PFSK-1 (cell line): ENCODE measurements around the gene TACC3.
A peak's percentile ranks its signal among the peaks of the same experiment; 100 is the strongest.

ENCODE experiments used
- FOXP2 ChIP-seq: optimal IDR thresholded peaks from 2 replicates; pipeline ENCODE3; 2011; ENCODE audit warnings: borderline replicate concordance, control low read depth, inconsistent platforms; ENCODE audit not compliant: insufficient read depth; ENCODE audit errors: extremely low read length, extremely low read depth
- POLR2AphosphoS5 ChIP-seq: IDR thresholded peaks from 2 replicates; pipeline ENCODE4 v1.6.1; 2012; ENCODE audit warnings: low read depth, mild to moderate bottlenecking, control low read depth, low read length, moderate library complexity
- SIN3A ChIP-seq: IDR thresholded peaks from 2 replicates; pipeline ENCODE4 v1.6.1; 2012; ENCODE audit warnings: mild to moderate bottlenecking, low read length, moderate library complexity, borderline replicate concordance; ENCODE audit not compliant: insufficient read depth
- TAF1 ChIP-seq: IDR thresholded peaks from 2 replicates; pipeline ENCODE4 v1.6.1; 2012; ENCODE audit warnings: low read length, control low read depth, borderline replicate concordance; ENCODE audit not compliant: insufficient read depth
- TF ChIP-seq, protein P1 (sequence below), 2 experiments: IDR thresholded peaks; 2 replicates each; pipeline versions ENCODE4 v1.6.1 to v1.8.0; 2011 to 2012; ENCODE audit warnings: low read depth in 2 of 2, low read length in 2 of 2, control low read depth in 1 of 2, inconsistent platforms in 1 of 2, mild to moderate bottlenecking in 1 of 2, moderate library complexity in 1 of 2; ENCODE audit not compliant: insufficient read depth in 1 of 2

TACC3 gene

DNA sequence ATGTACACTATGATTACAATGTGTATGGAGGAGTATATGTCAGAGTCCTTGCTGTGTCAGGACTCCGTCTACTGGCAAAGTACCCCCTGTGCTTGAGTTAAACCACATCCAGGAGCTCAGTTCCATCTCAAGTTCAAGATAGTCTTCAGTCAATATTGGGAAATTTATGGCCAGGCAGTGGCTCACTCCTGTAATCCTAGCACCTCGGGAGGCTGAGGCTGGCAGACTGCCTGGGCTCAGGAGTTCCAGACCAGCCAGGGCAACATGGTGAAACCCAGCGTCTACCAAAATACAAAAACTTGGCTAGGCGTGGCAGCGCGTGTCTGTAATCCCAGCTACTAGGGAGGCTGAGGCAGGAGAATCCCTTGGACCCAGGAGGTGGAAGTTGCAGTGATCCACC is 15.0 kb upstream of the TACC3 start:
- no peak for TF ChIP-seq SIN3A
- no peak for TF ChIP-seq TAF1
- TF ChIP-seq, protein P1, sequence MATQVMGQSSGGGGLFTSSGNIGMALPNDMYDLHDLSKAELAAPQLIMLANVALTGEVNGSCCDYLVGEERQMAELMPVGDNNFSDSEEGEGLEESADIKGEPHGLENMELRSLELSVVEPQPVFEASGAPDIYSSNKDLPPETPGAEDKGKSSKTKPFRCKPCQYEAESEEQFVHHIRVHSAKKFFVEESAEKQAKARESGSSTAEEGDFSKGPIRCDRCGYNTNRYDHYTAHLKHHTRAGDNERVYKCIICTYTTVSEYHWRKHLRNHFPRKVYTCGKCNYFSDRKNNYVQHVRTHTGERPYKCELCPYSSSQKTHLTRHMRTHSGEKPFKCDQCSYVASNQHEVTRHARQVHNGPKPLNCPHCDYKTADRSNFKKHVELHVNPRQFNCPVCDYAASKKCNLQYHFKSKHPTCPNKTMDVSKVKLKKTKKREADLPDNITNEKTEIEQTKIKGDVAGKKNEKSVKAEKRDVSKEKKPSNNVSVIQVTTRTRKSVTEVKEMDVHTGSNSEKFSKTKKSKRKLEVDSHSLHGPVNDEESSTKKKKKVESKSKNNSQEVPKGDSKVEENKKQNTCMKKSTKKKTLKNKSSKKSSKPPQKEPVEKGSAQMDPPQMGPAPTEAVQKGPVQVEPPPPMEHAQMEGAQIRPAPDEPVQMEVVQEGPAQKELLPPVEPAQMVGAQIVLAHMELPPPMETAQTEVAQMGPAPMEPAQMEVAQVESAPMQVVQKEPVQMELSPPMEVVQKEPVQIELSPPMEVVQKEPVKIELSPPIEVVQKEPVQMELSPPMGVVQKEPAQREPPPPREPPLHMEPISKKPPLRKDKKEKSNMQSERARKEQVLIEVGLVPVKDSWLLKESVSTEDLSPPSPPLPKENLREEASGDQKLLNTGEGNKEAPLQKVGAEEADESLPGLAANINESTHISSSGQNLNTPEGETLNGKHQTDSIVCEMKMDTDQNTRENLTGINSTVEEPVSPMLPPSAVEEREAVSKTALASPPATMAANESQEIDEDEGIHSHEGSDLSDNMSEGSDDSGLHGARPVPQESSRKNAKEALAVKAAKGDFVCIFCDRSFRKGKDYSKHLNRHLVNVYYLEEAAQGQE (IDR thresholded peaks at IDR 0.05; ENCODE audit: insufficient read depth in 1 of 2, low read depth in 2 of 2, low read length in 2 of 2), result no peak
- TF ChIP-seq FOXP2, result no peak
- TF ChIP-seq POLR2AphosphoS5, result no peak

DNA sequence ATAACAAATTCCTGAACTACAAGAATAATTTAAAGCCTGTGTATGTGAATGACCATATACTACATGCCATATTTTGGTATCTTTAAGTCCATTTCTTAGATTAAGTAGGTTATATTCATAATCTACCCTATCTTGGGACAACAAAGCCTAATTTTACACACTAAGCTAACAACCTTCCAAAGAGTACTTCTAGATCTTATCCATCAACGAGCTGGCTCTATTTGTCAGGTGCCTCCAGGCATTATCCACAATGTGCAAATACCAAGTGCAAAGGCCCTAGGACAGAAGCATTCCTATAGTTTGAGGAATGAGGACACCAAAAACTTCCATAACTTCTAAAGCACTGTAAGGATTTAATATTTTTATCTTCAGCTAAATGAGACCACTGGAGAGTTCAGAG is 12.7 kb upstream of the TACC3 start:
- TF ChIP-seq POLR2AphosphoS5 (0 out of 2 replicates have a peak, but pooled peaks have one; percentile 32), SIN3A (no peak)

DNA sequence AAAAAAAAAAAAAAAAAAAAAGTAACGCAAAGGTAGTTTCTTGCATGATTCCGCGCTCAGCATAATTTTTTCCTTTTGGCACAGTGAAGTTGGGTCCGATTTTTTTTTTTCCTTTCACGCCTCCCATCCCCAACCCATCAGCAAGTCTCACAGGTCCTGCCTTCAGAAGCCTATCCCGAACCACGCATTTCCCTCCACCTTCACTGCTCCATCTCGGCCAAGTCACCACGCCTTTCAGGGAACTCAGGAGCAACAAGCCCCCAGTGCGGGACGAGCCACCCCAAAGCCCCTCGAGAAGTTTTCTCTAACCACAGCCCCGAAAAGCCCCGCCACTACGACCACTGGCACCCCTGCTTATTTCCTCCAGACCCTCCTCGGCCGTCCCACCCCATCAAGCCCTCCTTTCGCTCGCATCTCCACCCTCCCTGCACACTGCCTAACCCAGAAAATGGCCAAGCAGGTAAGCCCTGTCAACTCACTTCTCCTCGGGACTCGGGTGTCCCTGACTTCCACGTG is 10.2 kb upstream of the TACC3 start:
- TF ChIP-seq POLR2AphosphoS5 (no peak), SIN3A (no peak)

DNA sequence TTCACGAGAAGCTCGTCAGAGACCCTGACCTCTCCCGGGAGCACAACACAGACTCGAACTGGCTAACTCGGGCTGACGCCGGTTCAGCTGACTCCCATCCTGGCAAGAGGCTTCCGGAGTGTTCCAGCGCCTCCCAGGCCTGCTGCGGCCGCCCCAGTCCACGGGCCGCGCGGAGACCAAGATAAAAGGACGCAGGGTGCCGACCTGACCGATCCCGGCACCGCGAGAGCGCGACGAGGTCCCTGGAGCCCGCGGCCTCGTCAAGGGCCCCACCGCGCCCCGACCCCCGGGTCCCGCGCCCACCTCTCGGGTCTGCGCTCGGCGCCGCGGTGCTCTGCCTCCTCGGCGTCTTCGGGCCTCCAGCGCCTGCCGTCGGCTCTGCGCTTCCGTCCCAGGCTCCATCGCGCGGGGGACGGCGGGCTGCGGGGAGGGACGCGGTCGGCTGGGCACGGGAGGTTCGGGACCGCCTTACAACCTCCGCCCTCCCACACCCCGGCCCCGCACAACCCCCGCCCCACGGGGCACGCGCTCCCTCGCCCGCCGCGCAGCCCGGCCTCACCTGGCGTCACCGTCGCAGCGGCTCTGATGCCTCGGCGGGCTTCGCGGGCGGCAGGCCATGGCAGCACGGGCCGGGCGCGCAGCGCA is 9.6 kb upstream of the TACC3 start:
- TF ChIP-seq POLR2AphosphoS5 (no peak), SIN3A (peak; percentile 60; the same call in 1 of the 2 replicates)

DNA sequence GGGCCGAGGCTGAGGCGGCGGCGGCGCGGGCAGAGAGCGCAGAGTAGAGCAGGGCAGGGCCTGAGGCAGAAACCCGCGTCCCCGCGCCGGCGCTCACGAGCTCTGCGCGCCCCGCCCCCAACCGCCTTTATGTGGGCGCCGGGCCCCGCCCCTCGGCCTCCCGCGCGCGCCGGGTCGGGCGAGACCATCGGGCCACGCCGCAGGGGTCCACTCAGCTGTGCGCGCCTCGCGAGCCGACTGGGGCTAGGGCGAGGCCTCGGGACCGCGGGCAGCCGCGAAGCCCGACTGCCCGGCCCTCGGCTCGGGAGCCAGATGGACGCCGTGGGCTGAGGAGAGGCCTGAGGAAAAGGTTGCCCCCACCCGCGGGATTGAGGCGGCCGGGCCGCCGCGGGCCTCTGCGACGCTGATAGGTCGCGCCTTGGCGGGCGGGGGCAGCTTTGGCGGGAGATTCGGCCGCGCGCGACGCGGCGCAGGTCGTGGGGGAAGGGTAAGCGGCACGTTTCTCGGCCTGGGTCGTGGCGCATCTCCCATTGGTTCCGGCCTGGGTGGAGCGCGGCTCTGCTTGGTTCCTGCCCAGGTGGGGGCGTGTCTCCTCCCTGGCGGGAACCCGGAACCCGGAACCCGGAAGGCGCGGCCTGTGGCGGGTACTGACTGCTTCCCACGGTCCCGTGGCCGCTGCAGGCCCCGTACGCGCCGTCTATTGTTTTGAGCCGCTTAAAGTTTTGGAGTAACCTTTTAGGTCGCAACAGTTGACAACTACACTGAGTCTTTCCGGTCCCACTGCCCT is 8.9 kb upstream of the TACC3 start, which contains the start of gene SLBP:
Gene SLBP (minus strand): TSS at position 104 of the 787 bp plus-strand sequence. CDS start 131 bp downstream, outside the sequence.
- TF ChIP-seq SIN3A (peak; percentile 98), TAF1 (peak; percentile 89; the same call in 1 of the 2 replicates), FOXP2 (no peak), POLR2AphosphoS5 (peak; percentile 35; the same call in 1 of the 2 replicates)
- TF ChIP-seq, protein P1 (IDR thresholded peaks at IDR 0.05; ENCODE audit: insufficient read depth in 1 of 2, low read depth in 2 of 2, low read length in 2 of 2), result peak in 1 of 2 experiments; percentile 37; a peak in 1 of 4 replicates

DNA sequence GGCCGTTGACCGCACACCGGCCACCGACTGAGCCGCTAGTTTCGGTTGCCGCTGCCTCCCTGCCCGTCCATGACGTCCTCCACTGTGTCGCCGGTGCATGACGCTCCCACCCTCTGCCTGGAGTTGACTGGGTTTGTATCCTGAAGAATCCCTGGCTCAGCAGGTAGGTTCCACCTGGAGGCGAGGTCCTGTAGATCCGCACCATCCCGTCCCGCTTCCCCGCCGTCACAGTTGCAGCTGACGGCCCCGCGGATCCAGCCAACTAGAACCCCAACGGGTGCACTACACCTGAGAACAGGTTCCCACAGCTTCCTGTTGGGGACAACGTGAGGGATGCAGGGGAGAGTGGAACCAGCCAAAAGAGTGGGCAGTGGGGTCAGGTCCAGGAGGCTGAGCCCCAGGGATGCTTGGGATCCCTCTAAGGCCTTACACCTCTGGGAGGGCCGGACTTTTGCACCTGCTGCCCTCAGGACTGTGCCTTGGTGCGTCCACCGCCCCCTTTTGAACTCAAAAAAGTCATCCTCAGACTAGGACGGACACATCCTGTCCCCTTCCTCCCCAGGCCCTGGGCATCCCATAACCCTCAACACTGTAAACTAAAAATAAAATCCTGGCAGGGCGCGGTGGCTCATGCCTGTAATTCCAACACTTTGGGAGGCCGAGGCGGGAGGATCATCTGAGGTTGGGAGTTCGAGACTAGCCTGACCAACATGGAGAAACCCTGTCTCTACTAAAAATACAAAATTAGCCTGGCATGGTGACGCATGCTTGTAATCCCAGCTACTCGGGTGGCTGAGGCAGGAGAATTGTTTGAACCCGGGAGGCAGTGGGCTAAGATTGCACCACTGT is 8.1 kb upstream of the TACC3 start:
- no peak for TF ChIP-seq FOXP2
- no peak for TF ChIP-seq SIN3A
- no peak for TF ChIP-seq POLR2AphosphoS5
- TF ChIP-seq TAF1, result no peak
- TF ChIP-seq, protein P1 (IDR thresholded peaks at IDR 0.05; ENCODE audit: insufficient read depth in 1 of 2, low read depth in 2 of 2, low read length in 2 of 2), result no peak
